Activated naive CD8-positive, alpha-beta T cell treated with anti-CD3 and anti-CD28 coated beads, Interleukin-2, amount 50 U/mL, for 16 hours (primary cell): ENCODE measurements around the gene CLTA.
"Not testable (repeated sequence)": the region's sequence is repeated elsewhere in the genome, so short reads cannot be mapped to it uniquely, and the experiment has no call there.

Source experiments
- DNase-seq: peaks from one replicate; pipeline ENCODE4 v3.0.0-alpha.2; 2020; ENCODE audit warnings: low read depth, low spot score

The CLTA gene

GRCh38 chr9:36158122-36158521, 32.6 kb upstream of the CLTA start:
- DNase-seq = no peak

DNA sequence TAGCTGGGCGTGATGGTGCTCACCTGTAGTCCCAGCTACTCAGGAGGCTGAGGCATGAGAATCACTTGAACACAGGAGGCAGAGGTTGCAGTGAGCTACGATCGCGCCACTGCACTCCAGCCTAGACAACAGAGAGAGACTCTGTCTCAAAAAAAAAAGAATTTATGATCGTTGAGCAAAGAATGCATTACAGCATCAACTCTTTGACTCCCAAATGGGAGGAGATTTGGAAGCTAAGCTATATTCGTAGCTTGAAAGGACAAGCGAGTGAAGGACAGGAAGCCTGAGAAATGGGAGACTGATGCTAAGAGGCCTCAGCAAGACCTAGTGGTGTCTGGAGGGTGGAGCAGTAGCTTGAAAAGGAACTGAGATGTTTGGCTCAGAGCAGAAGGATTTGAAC, 31.8 kb upstream of the CLTA start:
- no peak for DNase-seq

- not testable (repeated sequence) for DNase-seq
Measured at GRCh38 chr9:36159509-36159908, 31.2 kb upstream of the CLTA start.

DNA sequence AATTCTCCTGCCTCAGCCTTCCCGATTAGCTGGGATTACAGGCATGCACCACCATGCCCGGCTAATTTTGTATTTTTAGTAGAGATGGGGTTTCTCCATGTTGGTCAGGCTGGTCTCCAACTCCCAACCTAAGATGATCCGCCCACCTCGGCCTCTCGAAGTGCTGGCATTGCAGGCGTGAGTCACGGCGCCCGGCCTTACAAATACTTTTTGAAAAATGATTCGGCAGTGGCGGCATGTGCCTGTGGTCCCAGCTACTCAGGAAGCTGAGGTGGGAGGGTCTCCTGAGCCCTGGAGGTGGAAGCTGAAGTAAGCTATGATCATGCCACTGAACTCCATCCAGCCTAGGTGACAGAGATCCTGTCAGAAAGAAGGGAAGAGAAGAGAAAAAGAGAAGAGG, 30.6 kb upstream of the CLTA start:
- not testable (repeated sequence) for DNase-seq

DNA sequence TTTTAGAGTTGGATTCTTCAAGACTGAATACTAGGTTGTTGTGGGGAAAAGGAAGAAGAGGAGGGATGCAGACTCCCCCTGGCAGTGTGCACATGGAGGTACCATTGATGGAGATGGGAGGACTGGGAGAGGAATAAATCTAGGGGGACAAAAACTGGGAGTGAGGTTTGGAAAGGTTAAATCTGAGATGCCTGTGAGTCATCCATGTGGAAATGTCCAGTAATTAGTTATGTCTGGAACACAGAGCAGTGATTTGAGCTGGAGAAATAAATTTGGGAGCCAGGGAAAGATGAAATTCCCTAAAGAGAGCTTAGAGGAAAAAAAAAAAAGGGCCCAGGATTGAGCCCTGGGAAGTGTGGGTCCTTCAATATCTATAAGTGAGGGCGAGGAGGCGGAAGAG, 29.5 kb upstream of the CLTA start:
- no peak for DNase-seq

DNA sequence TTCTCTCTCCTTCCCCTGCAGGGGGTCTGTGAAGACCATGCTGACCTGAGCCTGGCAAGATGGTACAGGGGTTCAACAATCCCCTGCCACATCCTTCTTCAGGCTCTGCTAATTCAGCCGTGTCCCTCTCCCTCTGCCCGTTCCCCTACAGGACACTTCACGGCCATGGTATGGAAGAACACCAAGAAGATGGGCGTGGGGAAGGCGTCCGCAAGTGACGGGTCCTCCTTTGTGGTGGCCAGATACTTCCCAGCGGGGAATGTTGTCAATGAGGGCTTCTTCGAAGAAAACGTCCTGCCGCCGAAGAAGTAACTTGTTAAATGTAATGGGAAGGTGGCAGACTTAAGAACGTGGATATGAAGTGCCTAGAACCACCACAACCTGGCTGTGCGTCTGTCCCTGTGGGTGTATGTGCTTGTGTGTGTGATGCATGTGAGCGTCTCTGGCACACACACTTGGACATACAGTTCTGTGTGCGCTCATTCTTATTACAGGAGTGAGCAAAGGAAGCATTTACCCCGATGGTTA, 28.4 kb upstream of the CLTA start:
- no peak for DNase-seq

GRCh38 chr9:36163049-36163785, 27.5 kb upstream of the CLTA start:
- no peak for DNase-seq

DNA sequence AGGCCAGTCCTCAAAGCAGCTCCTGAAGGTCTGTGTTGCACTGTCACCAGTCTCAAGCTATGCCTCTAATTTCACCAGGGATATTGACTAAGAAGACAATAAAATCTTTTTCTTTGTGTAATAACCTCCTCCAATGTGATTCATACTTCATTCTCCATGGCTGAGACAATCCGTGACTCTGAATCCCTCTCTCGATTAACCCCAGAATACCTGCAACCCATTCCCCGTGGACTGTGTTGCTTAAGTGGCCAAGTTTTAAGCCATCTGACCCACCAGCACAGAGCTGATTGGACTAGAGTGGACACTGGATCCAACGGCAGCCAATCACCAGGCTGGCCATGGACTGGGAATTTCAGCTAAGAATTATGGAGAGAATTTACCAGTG, 26.9 kb upstream of the CLTA start:
- DNase-seq = no peak

DNA sequence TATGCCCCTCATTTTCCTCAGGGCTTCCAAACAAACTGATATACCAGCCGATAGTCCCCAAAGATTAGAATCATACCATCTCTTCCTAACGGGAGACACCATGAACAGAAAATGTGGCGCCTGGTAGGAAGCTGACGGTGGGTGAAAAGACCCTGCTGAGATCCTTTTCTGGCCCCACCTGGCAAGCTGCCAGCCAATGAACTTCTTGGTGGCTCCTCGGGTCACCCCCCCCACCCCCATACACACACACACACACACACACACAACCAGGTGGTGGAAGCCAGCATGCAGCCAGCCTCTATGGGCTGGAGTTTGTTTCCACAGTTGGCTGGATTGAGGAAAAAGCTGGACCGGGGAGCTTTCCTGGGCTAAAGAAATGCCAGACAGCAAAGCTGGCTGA, 26.3 kb upstream of the CLTA start:
- DNase-seq = no peak

- DNase-seq = no peak
Measured at GRCh38 chr9:36164989-36165388, 25.7 kb upstream of the CLTA start.

DNA sequence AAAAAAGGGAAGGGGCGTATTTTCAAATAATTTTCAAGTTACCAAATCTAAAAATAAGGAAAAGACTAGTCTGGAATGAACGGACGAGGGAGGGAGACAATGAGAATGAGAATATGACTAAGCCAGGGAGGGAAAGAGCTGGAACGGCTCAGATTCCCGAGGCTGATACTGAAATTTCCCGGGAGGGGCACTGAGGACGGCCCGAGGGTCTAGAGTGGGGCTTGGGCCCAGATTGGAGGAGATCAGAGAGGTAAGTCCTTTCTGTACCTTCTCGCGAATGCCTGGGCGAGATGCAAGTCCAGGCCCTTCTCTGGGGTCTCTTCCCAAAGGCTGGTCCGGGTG, 24.9 kb upstream of the CLTA start:
- no peak for DNase-seq

GRCh38 chr9:36166168-36166927, 24.4 kb upstream of the CLTA start:
- DNase-seq = peak; percentile 66

DNA sequence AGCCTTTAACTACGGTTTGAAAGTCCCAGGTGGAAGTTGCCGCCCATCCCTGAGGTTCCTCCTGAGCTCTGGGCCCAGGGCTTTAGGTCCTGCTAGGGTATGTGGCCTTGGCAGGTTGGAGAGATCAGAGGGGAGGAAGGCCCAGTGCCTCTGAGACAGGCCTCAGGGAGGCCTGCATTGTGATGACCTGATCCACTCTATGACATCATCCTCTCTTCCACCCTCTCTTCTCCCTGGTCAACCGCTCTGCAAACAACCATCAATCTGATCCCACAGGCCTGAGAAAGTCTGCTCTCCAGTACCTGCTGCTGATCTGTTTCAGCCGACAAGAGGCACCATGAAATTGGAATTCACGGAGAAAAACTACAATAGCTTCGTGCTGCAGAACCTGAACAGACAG, 21.6 kb upstream of the CLTA start, which contains the start of gene CCIN:
TSS of gene CCIN (plus strand) at position 223 of the 400 bp plus-strand sequence. CDS start at position 338, 115 bp downstream.
- DNase-seq = no peak

- DNase-seq = no peak
Measured at GRCh38 chr9:36169708-36170107, 21.0 kb upstream of the CLTA start.

DNA sequence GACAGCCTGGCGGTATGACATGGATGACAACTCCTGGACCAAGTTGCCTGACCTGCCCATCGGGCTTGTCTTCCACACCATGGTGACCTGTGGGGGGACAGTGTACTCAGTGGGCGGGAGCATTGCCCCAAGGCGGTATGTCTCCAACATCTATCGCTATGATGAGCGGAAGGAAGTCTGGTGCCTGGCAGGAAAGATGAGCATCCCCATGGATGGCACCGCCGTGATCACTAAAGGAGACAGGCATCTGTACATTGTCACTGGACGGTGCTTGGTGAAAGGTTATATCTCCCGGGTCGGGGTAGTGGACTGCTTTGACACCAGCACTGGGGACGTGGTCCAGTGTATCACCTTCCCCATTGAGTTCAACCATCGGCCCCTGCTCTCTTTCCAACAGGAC, 20.2 kb upstream of the CLTA start:
- no peak for DNase-seq

DNA sequence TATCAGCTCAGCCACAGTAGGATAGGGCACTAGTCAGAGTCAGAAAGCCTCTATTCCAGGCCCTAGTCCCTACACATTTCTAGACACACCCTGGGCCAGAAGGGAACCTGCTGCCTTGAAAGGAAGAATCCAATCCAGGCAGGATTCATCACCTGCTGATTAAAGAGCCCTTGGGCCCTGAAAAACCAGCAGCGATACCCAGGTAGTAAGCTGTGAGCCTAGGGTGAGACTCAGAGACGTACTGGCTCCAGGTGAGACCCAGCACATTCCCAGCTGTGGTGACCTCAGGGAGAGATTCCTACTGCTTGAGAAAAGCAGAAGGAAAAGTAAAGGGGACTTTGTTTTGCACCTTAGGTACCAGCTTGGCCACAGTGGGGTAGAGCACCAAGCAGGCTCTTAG, 16.9 kb upstream of the CLTA start:
- no peak for DNase-seq

- DNase-seq = no peak
Measured at GRCh38 chr9:36174271-36174670, 16.4 kb upstream of the CLTA start.

DNA sequence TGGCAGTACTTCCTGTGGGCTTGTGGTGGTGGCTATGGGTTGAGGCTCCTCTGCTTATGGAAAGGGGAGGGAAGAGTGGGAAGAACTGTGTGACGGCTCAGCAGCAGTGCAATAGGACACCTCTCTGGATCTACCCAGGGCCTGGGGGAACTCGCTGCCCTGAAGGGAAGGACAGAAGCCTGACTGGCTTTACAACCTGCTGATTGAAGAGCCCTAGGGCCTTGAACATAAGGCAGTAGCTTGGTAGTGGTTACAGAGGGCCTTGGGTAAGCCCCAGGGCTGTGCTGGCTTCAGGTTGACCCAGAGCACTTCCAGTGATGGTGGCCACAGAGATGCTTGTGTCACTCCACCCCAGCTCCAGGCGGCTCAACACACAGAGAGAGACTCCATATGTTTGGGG, 16.0 kb upstream of the CLTA start:
- DNase-seq = no peak

- not testable (repeated sequence) for DNase-seq
Measured at GRCh38 chr9:36175209-36175608, 15.5 kb upstream of the CLTA start.

DNA sequence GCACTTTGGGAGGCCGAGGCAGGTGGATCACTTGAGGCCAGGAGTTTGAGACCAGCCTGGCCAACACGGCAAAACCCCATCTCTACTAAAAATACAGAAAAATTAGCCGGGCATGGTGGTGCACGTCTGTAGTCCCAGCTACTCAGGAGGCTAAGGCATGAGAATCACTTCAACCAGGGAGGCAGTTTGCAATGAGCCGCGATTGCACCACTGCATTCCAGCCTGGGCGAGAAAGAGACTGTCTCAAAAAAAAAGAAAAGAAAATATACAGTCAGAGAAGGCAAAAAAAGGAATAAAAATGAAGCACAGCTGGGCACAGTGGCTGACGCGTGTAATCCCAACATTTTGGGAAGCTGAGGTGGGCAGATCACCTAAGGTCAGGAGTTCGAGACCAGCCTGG, 14.2 kb upstream of the CLTA start:
- not testable (repeated sequence) for DNase-seq

- DNase-seq = no peak
Measured at GRCh38 chr9:36177571-36177970, 13.2 kb upstream of the CLTA start.

DNA sequence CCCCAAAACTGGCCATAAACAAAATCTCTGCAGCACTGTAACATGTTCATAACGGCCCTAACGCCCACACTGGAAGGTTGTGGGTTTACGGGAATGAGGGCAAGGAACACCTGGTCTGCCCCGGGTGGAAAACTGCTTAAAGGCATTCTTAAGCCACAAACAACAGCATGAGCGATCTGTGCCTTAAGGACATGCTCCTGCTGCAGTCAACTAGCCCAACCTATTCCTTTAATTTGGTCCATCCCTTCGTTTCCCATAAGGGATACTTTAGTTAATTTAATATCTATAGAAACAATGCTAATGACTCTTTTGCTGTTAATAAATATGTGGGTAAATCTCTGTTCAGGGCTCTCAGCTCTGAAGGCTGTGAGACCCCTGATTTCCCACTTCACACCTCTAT, 10.5 kb upstream of the CLTA start:
- not testable (repeated sequence) for DNase-seq

DNA sequence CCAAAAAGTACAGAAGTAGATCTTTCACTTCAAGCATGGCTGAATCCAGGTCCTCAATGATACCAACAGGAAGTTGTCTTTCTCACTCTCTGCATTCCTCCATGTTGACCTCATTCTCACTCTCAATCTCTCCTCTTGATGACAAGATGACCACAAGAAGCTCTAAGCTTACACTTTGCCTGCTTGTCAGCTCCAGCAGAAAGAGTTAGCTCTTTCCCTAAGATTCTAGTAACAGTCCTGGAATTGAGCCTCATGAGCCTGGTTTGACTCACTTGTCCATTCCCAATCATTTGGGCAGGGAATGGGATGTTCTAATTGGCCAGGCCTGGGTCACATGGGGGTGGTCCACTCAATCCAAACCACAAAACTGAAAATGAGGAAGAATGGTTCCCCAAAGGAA, 3.3 kb upstream of the CLTA start:
- no peak for DNase-seq
